Measurements from ENCODE around the gene ABCA9.

GRCh38 chr17:68924793-68925720 lies 135.7 kb downstream of the ABCA9 start:
- TF ChIP-seq CTCF (IDR thresholded peaks at IDR 0.05) = no peak
- no peak for TF ChIP-seq POLR2A (IDR thresholded peaks at IDR 0.05)

Measured in adrenal gland (tissue), 5 donors.